Stimulated activated CD8-positive, alpha-beta memory T cell treated with anti-CD3 and anti-CD28 coated beads, Interleukin-4, amount 100 ng/mL, for 4 hours (primary cell): ENCODE data around the gene CLNK.
A peak's percentile ranks its signal among the peaks of the same experiment; 100 is the strongest.
"Not testable (repeated sequence)": the region's sequence is repeated elsewhere in the genome, so short reads cannot be mapped to it uniquely, and the experiment has no call there.

Source experiments
- DNase-seq, 2 donors: peaks; one replicate each; pipeline ENCODE4 v3.0.0-alpha.2; 2020; ENCODE audit warnings: low read depth in 2 of 2, low spot score in 1 of 2

Gene CLNK

GRCh38 chr4:10614926-10615325 lies 69.6 kb downstream of the CLNK start:
- not testable (repeated sequence) for DNase-seq

GRCh38 chr4:10613926-10614478 lies 70.6 kb downstream of the CLNK start:
- DNase-seq, result no peak

GRCh38 chr4:10612476-10612875 lies 72.1 kb downstream of the CLNK start:
- DNase-seq, result no peak

GRCh38 chr4:10611673-10612072 lies 72.9 kb downstream of the CLNK start:
- no peak for DNase-seq

- no peak for DNase-seq
These were observed 75.9 kb downstream of the CLNK start for GRCh38 chr4:10608501-10609219.

- DNase-seq, result no peak
These were observed 77.4 kb downstream of the CLNK start for GRCh38 chr4:10607206-10607605.

- DNase-seq, result no peak
These were observed 77.9 kb downstream of the CLNK start for GRCh38 chr4:10606483-10607155.

GRCh38 chr4:10605746-10606482 lies 78.7 kb downstream of the CLNK start:
- DNase-seq, result no peak

- DNase-seq, result no peak
These were observed 79.5 kb downstream of the CLNK start for GRCh38 chr4:10605031-10605430.

- no peak for DNase-seq
These were observed 85.0 kb downstream of the CLNK start for GRCh38 chr4:10599574-10599973.

GRCh38 chr4:10598829-10599228 lies 85.7 kb downstream of the CLNK start:
- no peak for DNase-seq

GRCh38 chr4:10596586-10597290 lies 87.8 kb downstream of the CLNK start:
- DNase-seq, result no peak

- DNase-seq, result no peak
These were observed 91.4 kb downstream of the CLNK start for GRCh38 chr4:10593130-10593529.

GRCh38 chr4:10590896-10591295 lies 93.7 kb downstream of the CLNK start:
- DNase-seq, result no peak

GRCh38 chr4:10589799-10590198 lies 94.8 kb downstream of the CLNK start:
- no peak for DNase-seq

- DNase-seq, result no peak
These were observed 95.2 kb downstream of the CLNK start for GRCh38 chr4:10589321-10589720.

GRCh38 chr4:10587697-10588096 lies 96.9 kb downstream of the CLNK start:
- DNase-seq, result peak in 1 of 2 donors; percentile 1

- DNase-seq, result no peak
These were observed 97.3 kb downstream of the CLNK start for GRCh38 chr4:10587296-10587695.

- no peak for DNase-seq
These were observed 100.5 kb downstream of the CLNK start for GRCh38 chr4:10584042-10584441.

GRCh38 chr4:10582951-10583350 lies 101.6 kb downstream of the CLNK start:
- DNase-seq, result no peak

- no peak for DNase-seq
These were observed 102.4 kb downstream of the CLNK start for GRCh38 chr4:10582059-10582686.
